GM19351 (cell line): Measurements from ENCODE around the gene GALNTL6.

Experiments
- ATAC-seq: cut with Tn5 transposase; IDR thresholded peaks from one replicate; pipeline ENCODE4 v1.9.1; 2021; ENCODE audit warnings: mild to moderate bottlenecking, moderate library complexity; ENCODE audit not compliant: unreplicated experiment

The GALNTL6 gene

DNA sequence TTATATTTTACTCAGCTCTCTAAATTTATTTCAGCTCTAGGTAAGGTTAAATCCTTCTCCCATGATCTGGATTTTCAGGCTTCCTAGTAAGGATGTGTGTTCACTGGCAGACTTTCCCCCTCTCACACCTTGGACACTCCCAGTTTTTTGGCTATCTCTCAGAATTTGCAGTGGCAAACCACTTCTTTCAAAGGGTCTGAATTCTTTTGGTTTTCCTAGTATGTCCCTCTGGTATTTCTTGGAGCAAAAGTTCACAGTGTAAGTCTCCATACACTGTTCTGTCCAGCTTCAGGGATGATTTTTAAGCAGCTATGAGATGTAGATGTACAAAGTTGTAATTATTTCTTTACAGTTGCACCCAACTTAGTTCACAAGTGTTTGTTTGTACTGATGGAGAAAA lies 701.6 kb downstream of the GALNTL6 start:
- no peak for ATAC-seq

DNA sequence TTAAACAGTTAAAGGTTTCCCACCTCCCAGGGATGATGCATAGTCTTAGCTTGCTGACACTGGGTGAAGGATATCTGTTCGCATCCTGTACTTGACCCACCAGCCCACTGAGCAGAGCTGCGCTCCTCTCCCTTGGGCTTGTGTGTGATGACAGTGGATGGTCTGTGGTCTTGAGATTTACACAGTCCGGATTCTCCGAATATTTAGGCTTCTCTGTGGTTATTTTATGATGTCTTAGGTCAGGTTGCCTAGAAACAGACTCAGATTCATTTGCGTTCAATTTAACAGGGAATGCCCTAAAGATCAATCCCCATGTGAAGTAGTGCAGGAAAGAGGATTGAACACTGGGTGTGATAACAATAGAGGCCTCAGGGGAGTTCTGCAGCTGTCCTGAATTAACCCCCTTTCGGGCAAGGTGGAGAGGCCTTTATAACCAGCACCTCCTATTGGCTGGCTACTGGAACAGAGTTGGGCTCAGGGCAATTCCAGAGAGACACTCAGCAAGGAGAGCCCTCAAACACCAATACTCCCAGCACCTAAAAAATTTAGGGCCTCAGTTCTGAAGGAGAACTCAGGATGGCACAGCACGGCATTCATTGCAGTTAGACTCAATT lies 702.2 kb downstream of the GALNTL6 start:
- no peak for ATAC-seq

DNA sequence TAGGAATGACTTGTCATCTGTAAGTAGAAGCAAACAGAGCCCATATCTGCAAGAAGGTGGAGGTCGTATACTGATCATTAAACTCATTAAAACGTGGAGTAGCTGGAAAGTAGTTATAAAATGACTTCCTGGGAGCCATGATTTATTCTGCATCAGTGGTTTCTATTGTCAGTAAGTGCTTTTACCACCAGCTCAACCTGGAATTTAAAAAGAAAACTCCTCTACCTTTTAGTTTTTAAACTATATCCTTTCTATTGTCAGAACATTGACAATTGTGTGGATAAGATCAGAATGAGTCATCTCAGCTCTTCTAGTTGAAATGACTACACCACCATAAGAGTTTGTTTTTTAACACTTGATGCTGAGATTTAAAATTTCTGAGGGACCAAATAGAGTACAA lies 704.2 kb downstream of the GALNTL6 start:
- no peak for ATAC-seq

DNA sequence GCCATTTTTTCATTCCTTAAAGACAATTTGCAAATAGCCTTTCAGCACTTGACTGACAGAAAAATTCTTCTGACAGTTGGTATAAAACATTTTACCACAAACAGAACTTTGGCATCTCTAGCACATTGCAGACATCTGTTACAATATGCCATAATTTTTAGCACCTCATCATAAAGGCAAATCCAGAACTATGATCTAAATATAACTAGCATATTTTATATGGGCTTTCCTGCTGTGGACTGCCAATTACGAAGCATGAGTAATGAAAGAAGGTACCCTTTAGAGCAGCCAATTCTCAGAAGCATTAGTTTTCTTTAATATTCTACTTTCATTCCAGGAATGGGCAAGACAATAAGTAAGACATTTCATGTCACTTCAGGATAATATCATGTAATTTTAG lies 708.0 kb downstream of the GALNTL6 start:
- no peak for ATAC-seq

DNA sequence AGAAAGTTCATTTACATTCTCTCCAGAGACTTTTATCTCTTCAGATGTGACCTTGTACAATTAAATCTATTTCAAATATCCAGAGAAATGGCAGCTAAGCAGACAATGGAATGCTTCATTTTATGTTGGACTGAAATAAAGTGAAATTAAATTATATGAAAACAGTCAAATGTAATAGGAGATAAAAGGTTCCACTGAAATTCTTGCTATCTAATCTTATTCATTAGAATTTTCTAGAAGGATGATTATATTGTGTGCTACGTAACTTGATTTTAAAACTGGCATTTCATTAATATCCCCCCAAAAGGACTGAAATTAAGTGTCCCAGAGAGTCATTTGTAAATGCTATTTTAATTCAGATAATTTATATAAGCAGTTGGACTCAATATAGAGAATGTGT lies 708.5 kb downstream of the GALNTL6 start:
- ATAC-seq, result no peak

DNA sequence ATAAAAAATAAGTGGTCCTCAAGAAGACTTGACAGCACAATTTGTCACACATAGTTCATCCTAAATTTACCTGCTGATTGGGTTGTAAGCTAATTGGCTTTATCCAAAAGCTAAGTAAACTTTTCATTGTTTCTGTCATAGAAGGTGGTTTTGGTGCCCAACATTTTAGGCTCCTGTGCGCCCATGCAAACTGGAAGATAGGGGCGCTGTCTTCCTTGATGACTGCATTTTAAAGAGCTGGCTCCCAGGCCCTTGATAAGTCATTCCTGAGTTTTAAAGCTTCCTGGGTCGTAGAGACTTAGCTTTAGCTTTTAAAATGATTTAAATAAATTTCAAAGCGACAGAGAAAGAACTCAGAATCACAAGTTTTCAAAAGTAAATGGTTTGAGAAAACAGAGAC lies 730.0 kb downstream of the GALNTL6 start:
- ATAC-seq, result no peak

DNA sequence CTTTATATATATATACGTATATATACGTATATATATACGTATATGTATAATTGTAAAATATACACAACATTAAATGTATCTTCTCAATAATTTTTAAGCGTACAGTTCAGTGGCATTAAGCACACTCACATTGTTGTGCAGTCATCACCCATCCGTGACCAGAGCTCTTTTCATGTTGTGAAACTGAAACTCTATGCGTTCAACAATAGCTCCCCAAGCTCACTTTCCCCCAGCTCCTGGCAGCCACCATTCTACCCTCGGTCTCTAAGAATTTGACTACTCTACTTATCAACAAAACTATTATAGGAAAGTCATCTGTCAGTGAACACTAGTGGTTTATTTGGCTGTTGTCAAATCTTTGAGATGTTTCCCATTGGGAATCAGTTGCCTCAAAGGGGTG lies 733.6 kb downstream of the GALNTL6 start:
- ATAC-seq, result peak; percentile 98

DNA sequence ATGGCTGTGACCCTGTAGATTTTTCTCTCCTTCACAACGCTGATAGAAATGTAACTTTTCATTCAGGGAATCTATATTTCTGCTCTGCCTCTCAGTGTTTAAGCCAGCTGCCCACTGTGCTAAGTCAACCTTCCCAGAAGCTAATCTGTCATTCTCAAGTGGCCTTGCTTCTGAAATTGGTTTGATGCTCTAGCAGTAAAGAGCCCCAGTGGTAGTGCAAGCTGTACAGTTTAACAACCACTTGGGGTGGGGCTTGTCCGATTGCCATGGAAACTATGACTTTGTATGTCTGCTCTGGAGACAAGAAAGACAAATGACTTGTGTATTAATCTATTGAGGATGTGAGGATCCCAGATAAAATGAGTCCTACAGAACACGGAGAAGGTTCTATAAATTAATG lies 734.5 kb downstream of the GALNTL6 start:
- ATAC-seq, result no peak

DNA sequence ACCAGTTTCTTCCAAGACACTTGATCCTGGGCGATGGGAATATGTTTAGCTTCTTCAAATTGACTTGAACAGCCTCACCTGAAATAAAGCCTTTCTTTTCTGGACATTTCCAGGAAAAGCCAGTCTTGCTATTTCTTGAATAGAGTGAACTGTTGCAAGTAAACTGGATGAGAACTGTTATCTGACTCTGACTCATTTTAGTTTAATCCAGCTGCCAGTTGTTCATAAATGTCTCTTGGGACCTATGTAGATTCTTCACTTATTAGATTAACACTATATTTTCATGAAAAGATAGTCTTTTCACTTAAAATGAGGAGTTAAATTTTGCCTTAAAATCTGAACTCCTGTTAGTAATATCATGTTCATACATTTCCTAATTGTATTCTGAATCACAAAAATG lies 740.0 kb downstream of the GALNTL6 start:
- no peak for ATAC-seq

DNA sequence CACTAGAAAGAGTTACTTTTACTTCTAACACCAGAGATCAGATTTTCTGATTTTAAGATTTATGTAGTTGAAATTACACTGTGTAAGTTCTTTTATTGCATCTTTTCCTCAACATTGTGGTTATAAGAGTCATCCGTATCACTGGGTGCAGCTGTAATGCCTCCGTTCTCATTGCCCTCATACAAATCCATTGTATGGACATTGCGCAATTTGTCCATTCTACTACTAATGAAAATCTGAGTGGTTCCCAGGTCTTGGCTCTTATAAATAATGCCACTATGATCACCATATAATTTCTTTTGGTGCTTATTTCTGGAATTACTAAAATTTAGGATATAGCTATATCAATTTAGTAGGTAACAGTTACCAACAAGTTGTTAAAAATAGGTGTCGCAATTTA lies 741.4 kb downstream of the GALNTL6 start:
- no peak for ATAC-seq

DNA sequence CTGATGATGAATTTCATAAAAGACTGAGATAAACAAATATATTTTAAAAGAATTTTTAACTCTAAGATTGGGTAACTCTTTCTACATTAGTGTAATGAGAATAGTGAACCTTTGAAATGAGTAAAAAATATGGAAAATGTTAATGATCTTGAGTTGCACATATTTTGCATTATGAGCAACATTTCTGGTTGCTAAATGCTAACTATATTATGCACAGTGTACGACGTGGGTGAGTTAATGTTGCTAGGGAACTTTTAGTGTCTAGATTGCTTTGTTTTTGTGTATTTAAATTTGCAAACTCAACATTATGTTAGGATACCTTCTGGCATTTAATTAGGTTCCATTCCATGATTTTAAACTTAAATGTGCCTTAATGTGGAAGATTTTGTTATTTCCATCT lies 742.5 kb downstream of the GALNTL6 start:
- no peak for ATAC-seq

DNA sequence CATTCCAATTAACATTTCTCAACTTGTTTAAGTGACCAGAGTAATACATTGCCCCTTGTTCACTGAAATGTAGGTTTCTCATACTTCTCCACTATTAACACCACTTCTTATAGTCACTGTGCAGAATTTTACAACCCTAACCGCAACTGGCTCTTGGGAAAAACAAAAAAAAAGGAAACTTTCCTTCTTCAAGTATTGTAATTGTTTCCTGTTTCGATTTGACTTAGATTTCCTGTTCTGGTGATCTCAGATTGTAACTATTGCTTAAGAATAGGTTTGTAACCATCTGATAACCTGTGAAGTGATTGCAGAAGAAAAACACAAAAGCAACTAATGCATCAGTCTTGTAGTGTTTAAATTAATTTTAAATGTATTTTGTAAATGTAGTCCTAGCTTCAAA lies 760.7 kb downstream of the GALNTL6 start:
- no peak for ATAC-seq

DNA sequence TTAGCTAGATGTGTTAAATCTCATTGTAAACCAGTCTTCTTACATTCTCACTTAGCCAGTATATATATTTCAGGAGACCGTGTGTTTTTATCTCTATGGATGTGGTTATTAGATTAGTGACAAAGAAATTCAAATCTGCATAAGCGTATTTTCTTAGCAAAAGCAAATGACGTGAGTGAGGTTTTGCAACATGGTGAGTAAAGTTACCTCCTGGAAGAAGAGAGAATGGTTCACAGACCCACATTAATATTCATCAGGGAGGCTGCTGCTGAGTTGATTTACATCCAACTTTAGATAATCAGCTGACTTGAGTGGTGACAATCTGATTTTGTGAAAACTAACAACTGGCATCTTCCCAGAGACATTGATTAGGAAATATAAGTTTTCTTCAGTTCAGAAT lies 765.5 kb downstream of the GALNTL6 start:
- ATAC-seq, result no peak

DNA sequence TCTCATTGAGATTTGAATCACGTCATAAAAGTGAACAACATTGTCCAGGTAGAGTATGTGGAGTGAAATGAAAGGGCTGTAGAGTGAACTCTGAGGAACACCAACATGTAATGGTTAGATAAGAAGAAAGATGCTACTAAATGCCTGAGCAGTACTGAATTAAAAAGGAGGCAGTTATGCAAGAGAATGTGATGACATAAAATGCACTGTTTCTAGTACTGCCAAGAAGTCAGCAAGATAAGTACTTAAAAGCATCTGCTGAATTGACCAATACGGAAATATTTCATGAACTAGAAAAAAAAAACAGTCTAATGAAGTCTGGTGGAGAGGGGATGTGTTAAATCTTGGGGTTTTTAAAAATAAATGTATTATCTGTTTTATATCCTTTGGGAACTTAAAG lies 771.6 kb downstream of the GALNTL6 start:
- no peak for ATAC-seq

DNA sequence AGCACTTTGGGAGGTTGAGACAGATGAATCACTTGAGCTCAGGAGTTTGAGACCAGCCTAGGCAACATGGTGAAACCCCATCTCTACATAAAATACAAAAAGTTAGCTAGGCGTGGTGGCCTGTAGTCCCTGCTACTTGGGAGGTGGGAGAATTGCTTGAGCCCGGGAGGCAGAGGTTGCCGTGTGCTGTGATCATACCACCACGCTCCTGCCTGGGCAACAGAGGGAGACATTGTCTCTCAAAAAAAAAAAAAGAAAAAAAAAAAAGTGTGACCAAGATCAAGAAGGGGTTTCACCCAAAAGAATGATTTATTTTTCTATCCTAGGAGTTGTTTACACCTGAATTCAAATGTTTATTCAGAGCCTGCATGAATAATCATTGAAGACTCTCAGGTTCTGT lies 783.0 kb downstream of the GALNTL6 start:
- no peak for ATAC-seq

DNA sequence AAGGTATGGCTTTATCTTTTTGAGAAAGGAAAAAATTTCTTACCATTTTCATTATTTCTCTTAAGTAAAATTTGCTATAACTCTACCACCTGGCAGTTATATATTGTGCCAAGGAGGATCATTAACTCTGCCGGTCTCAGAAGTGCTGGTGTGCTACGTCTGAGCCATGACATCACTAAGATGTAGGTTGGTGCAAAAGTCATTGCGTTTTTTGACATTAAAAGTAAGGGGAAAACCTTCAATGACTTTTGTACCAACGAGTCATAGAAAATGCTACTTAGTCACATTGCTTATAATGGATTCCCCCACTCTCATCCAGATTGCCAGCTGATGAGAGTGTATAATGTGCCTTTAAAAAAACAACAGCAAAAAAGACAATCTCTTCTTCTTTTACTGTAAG lies 786.4 kb downstream of the GALNTL6 start:
- ATAC-seq, result no peak

DNA sequence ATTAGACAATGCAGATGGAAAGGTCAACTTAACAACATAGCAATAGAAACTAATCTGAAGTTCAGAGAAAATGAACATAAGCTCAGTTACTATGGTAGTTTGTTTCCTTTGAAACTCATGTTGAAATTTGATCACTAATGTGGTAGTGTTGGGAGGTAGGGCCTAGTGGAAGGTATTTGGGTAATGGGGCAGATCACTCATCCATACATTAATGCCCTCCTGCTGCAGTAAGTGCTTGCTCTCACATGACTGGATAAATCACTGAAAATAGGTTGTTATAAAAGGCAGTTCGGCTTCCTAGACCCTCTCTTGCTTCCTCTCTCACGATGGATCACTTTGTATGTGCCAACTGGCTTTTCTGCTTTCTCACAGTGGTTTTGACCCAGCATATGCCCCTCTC lies 788.0 kb downstream of the GALNTL6 start:
- no peak for ATAC-seq

DNA sequence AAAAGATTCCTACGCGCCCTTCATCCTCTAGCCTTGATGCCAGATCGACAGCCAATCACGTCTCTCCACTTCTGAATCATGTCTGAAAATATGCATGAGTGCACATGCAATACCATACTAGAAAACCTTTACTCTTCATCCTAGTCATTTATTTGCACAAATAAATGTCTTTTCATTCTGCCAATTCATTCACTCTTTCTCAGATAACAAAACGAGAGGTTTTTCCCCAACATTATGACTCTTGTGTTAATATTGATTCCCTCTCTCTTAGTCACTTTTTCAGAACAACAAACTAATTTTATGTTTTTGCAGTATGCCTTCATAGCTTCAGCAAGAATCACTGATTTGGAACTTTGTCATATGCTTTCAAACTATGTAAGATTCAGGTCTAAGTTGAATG lies 806.0 kb downstream of the GALNTL6 start:
- no peak for ATAC-seq

DNA sequence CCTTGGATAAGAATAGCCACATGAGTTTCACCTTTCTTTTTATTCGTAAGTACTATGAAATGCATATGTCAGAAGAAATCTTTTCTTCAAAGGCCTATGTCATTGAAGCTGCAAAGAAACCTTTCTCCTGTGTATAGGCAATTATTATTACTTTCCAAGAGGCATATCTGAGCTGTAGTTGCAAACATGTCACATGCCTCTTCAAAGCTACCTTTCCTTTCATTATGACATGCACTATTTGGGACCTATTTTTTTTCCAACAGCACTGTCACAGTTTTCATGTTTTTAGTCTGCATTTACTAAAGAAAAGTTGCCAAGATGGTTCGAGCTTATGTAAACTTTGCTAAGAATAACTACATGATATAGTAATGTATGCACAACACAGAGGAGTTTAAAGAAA lies 806.6 kb downstream of the GALNTL6 start:
- no peak for ATAC-seq

DNA sequence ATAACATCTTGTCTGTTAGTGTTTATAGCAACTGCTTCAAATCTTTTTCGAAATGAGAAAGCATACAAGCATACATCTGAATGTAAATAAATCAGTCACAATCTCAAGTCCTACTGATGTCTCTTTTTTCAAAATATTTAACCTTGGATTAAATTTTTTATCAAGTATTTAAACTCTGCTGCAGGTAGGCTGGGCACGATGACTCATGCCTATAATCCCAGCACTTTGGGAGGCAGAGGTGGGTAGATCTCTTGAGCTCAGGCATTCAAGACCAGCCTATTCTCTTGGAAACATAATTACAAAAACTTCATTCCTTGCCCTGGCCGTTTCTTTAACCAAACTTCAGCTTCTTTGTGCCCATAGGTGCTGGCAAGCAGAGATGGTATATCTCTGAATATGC lies 815.1 kb downstream of the GALNTL6 start:
- ATAC-seq, result no peak

DNA sequence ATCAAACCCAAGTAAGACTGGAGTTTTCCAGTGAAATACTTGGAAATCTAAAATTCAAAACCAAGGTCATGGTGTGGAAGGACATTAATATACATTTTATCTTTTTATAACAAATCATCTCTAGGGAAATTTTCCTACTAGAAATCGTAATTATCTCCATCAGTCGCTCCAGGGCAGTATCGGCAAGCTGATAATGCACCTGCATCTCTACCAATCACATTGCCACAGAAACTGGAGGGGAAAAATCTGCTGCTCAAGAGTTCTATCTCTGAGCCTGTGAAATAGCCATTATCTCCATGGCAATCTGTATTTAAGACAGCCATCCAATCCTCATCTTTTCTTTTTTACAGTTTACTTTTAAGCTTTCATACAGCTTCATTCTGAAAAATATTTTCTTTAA lies 817.1 kb downstream of the GALNTL6 start:
- ATAC-seq, result no peak

DNA sequence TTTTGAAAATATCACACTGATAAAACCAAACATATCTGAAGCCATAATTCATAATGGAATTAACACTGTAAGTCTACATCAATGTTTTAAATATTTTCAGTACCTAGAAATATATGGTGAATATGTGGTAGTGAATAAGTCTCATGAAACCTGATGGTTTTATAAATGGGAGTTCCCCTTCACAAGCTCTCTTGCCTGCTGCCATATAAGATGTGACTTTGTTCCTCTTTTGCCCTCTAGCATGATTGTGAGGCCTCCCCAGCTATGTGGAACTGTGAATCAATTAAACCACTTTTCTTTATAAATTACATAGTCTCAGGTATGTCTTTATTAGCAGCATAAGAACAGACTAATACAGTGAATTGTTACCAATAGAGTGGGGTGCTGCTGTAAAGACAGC lies 818.6 kb downstream of the GALNTL6 start:
- ATAC-seq, result no peak

DNA sequence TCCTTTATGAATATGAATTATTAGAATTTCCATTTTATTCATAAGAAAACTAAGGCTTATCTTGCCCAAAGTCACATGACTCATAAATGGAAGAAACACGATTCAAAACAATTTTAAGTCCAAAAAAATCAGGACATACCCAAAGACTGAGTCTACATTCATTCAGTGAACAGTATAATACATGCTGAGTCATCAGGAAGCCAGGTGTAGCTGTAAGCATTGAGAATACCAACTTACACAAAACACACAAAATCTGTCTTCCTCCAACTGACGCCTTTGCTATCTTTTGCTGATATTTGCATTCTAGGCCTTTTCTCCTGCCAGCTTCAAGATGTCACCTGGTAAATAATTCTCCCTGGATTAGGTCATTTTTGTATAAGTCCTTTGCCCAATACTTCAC lies 835.3 kb downstream of the GALNTL6 start:
- no peak for ATAC-seq

DNA sequence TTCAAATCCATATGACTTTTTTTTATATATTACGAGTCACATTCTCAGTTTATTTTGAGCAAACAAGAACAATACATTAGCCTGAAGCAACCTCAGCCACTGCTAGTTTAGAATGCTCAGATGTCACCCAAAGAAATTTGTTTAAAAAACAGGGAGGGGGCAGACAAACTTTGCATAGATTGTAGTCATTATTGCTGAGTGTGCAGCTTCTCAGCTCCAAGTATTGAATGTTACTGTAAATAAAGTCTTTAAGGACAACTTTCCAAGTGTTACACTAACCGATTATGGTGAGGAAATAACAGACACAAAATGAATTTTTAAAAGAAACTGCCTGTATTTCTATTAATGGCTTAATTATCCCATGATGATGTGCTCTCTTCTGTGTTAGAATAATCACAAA lies 835.9 kb downstream of the GALNTL6 start:
- no peak for ATAC-seq
